ENCODE measurements around the gene TMEM200A. TPM values are rescaled to one million over a fixed set of nuclear protein-coding genes. Genes with fewer than 3 reads are reported as not detected.

Gene TMEM200A
- total RNA-seq, 2 experiments from 2014 or later, result 0.20 TPM

GRCh38 chr6:130485870-130486269 is 120.1 kb downstream of the TMEM200A start:
- intact Hi-C loops (cut with micrococcal nuclease), result no loop called here
- Mint-ChIP-seq H3K27me3 (no peaks in the 10 kb centered on the region), H3K36me3 (ENCODE audit: low read depth) (no peaks in the 10 kb centered on the region), H3K4me3 (no peak overlapping the region), H3K4me1 (ENCODE audit: low read depth) (peaks cover 21% of the 10 kb centered on the region), H3K27ac (no peak overlapping the region), H3K9me3 (peaks cover 4% of the 10 kb centered on the region)
- POLR2A ChIA-PET, result no interaction called here
- TF ChIP-seq CTCF (IDR thresholded peaks at IDR 0.05), result no peak
- no peak for DNase-seq
- ATAC-seq, result no peak
- CTCF ChIA-PET, result no interaction called here

- no peak overlapping the region for H3K27ac Mint-ChIP-seq
- H3K36me3 Mint-ChIP-seq (ENCODE audit: low read depth), result no peaks in the 10 kb centered on the region
- TF ChIP-seq CTCF (IDR thresholded peaks at IDR 0.05), result no peak
- POLR2A ChIA-PET, result no interaction called here
- H3K27me3 Mint-ChIP-seq, result no peaks in the 10 kb centered on the region
- no peak overlapping the region for H3K4me3 Mint-ChIP-seq
- H3K4me1 Mint-ChIP-seq (ENCODE audit: low read depth), result peaks cover 19% of the 10 kb centered on the region
- CTCF ChIA-PET, result no interaction called here
- peaks cover 4% of the 10 kb centered on the region for H3K9me3 Mint-ChIP-seq
- DNase-seq, result no peak
- ATAC-seq, result no peak
- intact Hi-C loops (cut with micrococcal nuclease), result no loop called here
Measured at GRCh38 chr6:130486417-130486816, 120.6 kb downstream of the TMEM200A start.

- Mint-ChIP-seq H3K4me1 (ENCODE audit: low read depth) (no peaks in the 10 kb centered on the region), H3K9me3 (peaks cover 13% of the 10 kb centered on the region), H3K27me3 (no peaks in the 10 kb centered on the region), H3K36me3 (ENCODE audit: low read depth) (peaks cover 2% of the 10 kb centered on the region), H3K27ac (no peak overlapping the region), H3K4me3 (no peak overlapping the region)
- intact Hi-C loops (cut with micrococcal nuclease), result no loop called here
- POLR2A ChIA-PET, result interaction anchor here (0.9 kb wide), 1 partner anchor 289 kb away, joined by 3 read pairs; no protein-coding TSS in a partner anchor
- CTCF ChIA-PET, result no interaction called here
- ATAC-seq, result no peak
- DNase-seq, result no peak
- TF ChIP-seq CTCF (IDR thresholded peaks at IDR 0.05), result no peak
Measured at GRCh38 chr6:130489514-130489913, 123.7 kb downstream of the TMEM200A start.

Other genes starting within 250 kb of the TMEM200A start
- gene SAMD3, start 143.1 kb upstream of the TMEM200A start, total RNA-seq, result 1 to 10 TPM; 6.4 to 8.7 TPM

Measured in activated CD8-positive, alpha-beta T cell treated with anti-CD3 and anti-CD28 coated beads for 36 hours (primary cell).